Dendritic cell treated with granulocyte-macrophage colony-stimulating factor and Interleukin-4, amounts not matched to agents 40 ng/mL and 50 ng/mL, for 4 days (primary cell): ENCODE data around the gene MRFAP1L1.
"Not testable (repeated sequence)": the region's sequence is repeated elsewhere in the genome, so short reads cannot be mapped to it uniquely, and the experiment has no call there.

Source experiments
- H3K27ac Mint-ChIP-seq: one replicate; pipeline ENCODE4 v1.8.0; 2022; ENCODE audit warnings: mild to moderate bottlenecking, mixed read lengths
- H3K27me3 Mint-ChIP-seq: one replicate; pipeline ENCODE4 v1.8.0; 2022; ENCODE audit warnings: mild to moderate bottlenecking, mixed read lengths
- H3K36me3 Mint-ChIP-seq: one replicate; pipeline ENCODE4 v1.8.0; 2022; ENCODE audit warnings: low read depth, mixed read lengths
- H3K4me1 Mint-ChIP-seq: one replicate; pipeline ENCODE4 v1.8.0; 2022; ENCODE audit warnings: low read depth, mixed read lengths
- H3K4me3 Mint-ChIP-seq: one replicate; pipeline ENCODE4 v1.8.0; 2022; ENCODE audit warnings: mild to moderate bottlenecking, moderate library complexity, mixed read lengths
- H3K9me3 Mint-ChIP-seq: one replicate; pipeline ENCODE4 v1.8.0; 2022; ENCODE audit warnings: mixed read lengths
- intact Hi-C: fragments of 100-400 bp; cut with micrococcal nuclease; formaldehyde crosslinking; loops from one replicate; pipeline ENCODE4 v1.15.0; 2022

The MRFAP1L1 gene

GRCh38 chr4:6681191-6681590 lies 28.5 kb downstream of the MRFAP1L1 start:
- no peak overlapping the region for H3K27ac Mint-ChIP-seq
- H3K4me1 Mint-ChIP-seq = peaks cover 25% of the 10 kb centered on the region
- intact Hi-C loops = no loop called here
- H3K36me3 Mint-ChIP-seq = peaks cover 26% of the 10 kb centered on the region
- H3K9me3 Mint-ChIP-seq = peaks cover 7% of the 10 kb centered on the region
- H3K4me3 Mint-ChIP-seq = no peak overlapping the region
- no peaks in the 10 kb centered on the region for H3K27me3 Mint-ChIP-seq

GRCh38 chr4:6680372-6681034 lies 29.2 kb downstream of the MRFAP1L1 start:
- Mint-ChIP-seq H3K9me3 (peaks cover 7% of the 10 kb centered on the region), H3K27me3 (no peaks in the 10 kb centered on the region), H3K4me1 (peaks cover 32% of the 10 kb centered on the region), H3K36me3 (peaks cover 33% of the 10 kb centered on the region), H3K4me3 (no peak overlapping the region), H3K27ac (no peak overlapping the region)
- intact Hi-C loops = no loop called here

GRCh38 chr4:6676722-6677558 lies 32.7 kb downstream of the MRFAP1L1 start:
- Mint-ChIP-seq H3K27me3 (no peaks in the 10 kb centered on the region), H3K27ac (peak overlapping the region; percentile 27), H3K36me3 (peaks cover 59% of the 10 kb centered on the region), H3K9me3 (peaks cover 7% of the 10 kb centered on the region), H3K4me1 (peaks cover 45% of the 10 kb centered on the region), H3K4me3 (peak overlapping the region; percentile 52)
- intact Hi-C loops = no loop called here

- Mint-ChIP-seq H3K4me1 (peaks cover 45% of the 10 kb centered on the region), H3K27me3 (no peaks in the 10 kb centered on the region), H3K4me3 (peak overlapping the region; percentile 92), H3K27ac (peak overlapping the region; percentile 97), H3K36me3 (peaks cover 45% of the 10 kb centered on the region), H3K9me3 (no peaks in the 10 kb centered on the region)
- intact Hi-C loops = loop anchor here (1.0 to 5.0 kb wide), 2 partner anchors 33 kb away; partner anchors contain the start of gene MRFAP1L1
These were observed 35.0 kb downstream of the MRFAP1L1 start for GRCh38 chr4:6674500-6675149.

- intact Hi-C loops = loop anchor here (1.0 to 5.0 kb wide), 2 partner anchors 33 kb away; partner anchors contain the start of gene MRFAP1L1
- H3K4me3 Mint-ChIP-seq = peak overlapping the region; percentile 92
- H3K4me1 Mint-ChIP-seq = peaks cover 45% of the 10 kb centered on the region
- H3K27me3 Mint-ChIP-seq = no peaks in the 10 kb centered on the region
- peak overlapping the region; percentile 97 for H3K27ac Mint-ChIP-seq
- H3K9me3 Mint-ChIP-seq = no peaks in the 10 kb centered on the region
- peaks cover 45% of the 10 kb centered on the region for H3K36me3 Mint-ChIP-seq
These were observed 35.8 kb downstream of the MRFAP1L1 start for GRCh38 chr4:6673660-6674499.

- H3K9me3 Mint-ChIP-seq, H3K27me3 Mint-ChIP-seq: not testable (repeated sequence)
- H3K27ac Mint-ChIP-seq = peak overlapping the region; percentile 97
- intact Hi-C loops = loop anchor here (5.0 kb wide), 1 partner anchor 34 kb away; the partner anchor contains the start of gene MRFAP1L1
- H3K4me3 Mint-ChIP-seq = peak overlapping the region; percentile 92
- H3K36me3 Mint-ChIP-seq = peaks cover 45% of the 10 kb centered on the region
- H3K4me1 Mint-ChIP-seq = peaks cover 45% of the 10 kb centered on the region
These were observed 36.4 kb downstream of the MRFAP1L1 start for GRCh38 chr4:6673191-6673659.

- not testable (repeated sequence) for H3K27me3 Mint-ChIP-seq, H3K9me3 Mint-ChIP-seq, H3K4me3 Mint-ChIP-seq
- peaks cover 42% of the 10 kb centered on the region for H3K4me1 Mint-ChIP-seq
- intact Hi-C loops = loop anchor here (5.0 kb wide), 1 partner anchor 35 kb away; the partner anchor contains the start of gene MRFAP1L1
- H3K27ac Mint-ChIP-seq = peak overlapping the region; percentile 97
- H3K36me3 Mint-ChIP-seq = peaks cover 45% of the 10 kb centered on the region
These were observed 37.0 kb downstream of the MRFAP1L1 start for GRCh38 chr4:6672541-6673190.

GRCh38 chr4:6672131-6672530 lies 37.5 kb downstream of the MRFAP1L1 start:
- intact Hi-C loops = loop anchor here (5.0 kb wide), 1 partner anchor 35 kb away; the partner anchor contains the start of gene MRFAP1L1
- H3K4me1 Mint-ChIP-seq = peaks cover 37% of the 10 kb centered on the region

GRCh38 chr4:6671648-6672047 lies 38.0 kb downstream of the MRFAP1L1 start:
- intact Hi-C loops = loop anchor here (5.0 kb wide), 1 partner anchor 36 kb away; the partner anchor contains the start of gene MRFAP1L1
- no peak overlapping the region for H3K27ac Mint-ChIP-seq
- peaks cover 38% of the 10 kb centered on the region for H3K36me3 Mint-ChIP-seq
- H3K9me3 Mint-ChIP-seq = no peaks in the 10 kb centered on the region
- H3K27me3 Mint-ChIP-seq = peaks cover 6% of the 10 kb centered on the region
- H3K4me1 Mint-ChIP-seq = peaks cover 32% of the 10 kb centered on the region
- H3K4me3 Mint-ChIP-seq = no peak overlapping the region

More at GRCh38 chr4:6672131-6672530, 37.5 kb downstream of the MRFAP1L1 start:
- Mint-ChIP-seq H3K27me3 (peaks cover 6% of the 10 kb centered on the region), H3K9me3 (no peaks in the 10 kb centered on the region), H3K36me3 (peaks cover 43% of the 10 kb centered on the region), H3K4me3 (no peak overlapping the region), H3K27ac (no peak overlapping the region)

- Mint-ChIP-seq H3K27me3 (peaks cover 15% of the 10 kb centered on the region), H3K4me1 (peaks cover 3% of the 10 kb centered on the region), H3K4me3 (no peak overlapping the region), H3K9me3 (no peaks in the 10 kb centered on the region), H3K27ac (no peak overlapping the region), H3K36me3 (peaks cover 6% of the 10 kb centered on the region)
- intact Hi-C loops = no loop called here
These were observed 41.3 kb downstream of the MRFAP1L1 start for GRCh38 chr4:6668391-6668790.

GRCh38 chr4:6665320-6665654 lies 44.4 kb downstream of the MRFAP1L1 start:
- no peak overlapping the region for H3K4me3 Mint-ChIP-seq
- H3K4me1 Mint-ChIP-seq = peaks cover 5% of the 10 kb centered on the region
- intact Hi-C loops = no loop called here
- H3K36me3 Mint-ChIP-seq = no peaks in the 10 kb centered on the region
- H3K9me3 Mint-ChIP-seq = no peaks in the 10 kb centered on the region
- peaks cover 44% of the 10 kb centered on the region for H3K27me3 Mint-ChIP-seq
- H3K27ac Mint-ChIP-seq = no peak overlapping the region

- intact Hi-C loops = no loop called here
- Mint-ChIP-seq H3K9me3 (no peaks in the 10 kb centered on the region), H3K27me3 (peaks cover 58% of the 10 kb centered on the region), H3K4me1 (peaks cover 20% of the 10 kb centered on the region), H3K27ac (no peak overlapping the region), H3K36me3 (no peaks in the 10 kb centered on the region), H3K4me3 (no peak overlapping the region)
These were observed 45.9 kb downstream of the MRFAP1L1 start for GRCh38 chr4:6663596-6664393.
